Esophagus squamous epithelium (tissue), 5 donors: ENCODE results near the gene GAL. TPM values are rescaled to one million over a fixed set of nuclear protein-coding genes. Genes with fewer than 3 reads are reported as not detected.

Experiments
- DNase-seq: peaks from one replicate; lab custom pipeline; 2025; lab: John Stamatoyannopoulos, UW
- H3K27ac ChIP-seq, 4 donors: fragments of 200-600 bp; sonication (generic); one replicate each; pipeline ENCODE4 v1.5.1; 2016 to 2019; ENCODE audit warnings: mild to moderate bottlenecking in 1 of 4
- H3K27me3 ChIP-seq, 4 donors: fragments of 200-600 bp; sonication (generic); 1 replicate in 3 of 4; 2 replicates in 1 of 4; pipeline versions ENCODE4 v1.5.1 to v1.6.0; 2017 to 2021; ENCODE audit warnings: antibody characterized with exemption in 1 of 4
- H3K36me3 ChIP-seq, 3 donors: fragments of 200-600 bp; sonication (generic); one replicate each; pipeline ENCODE4 v1.5.1; 2016 to 2019
- H3K4me1 ChIP-seq, 3 donors: fragments of 200-600 bp; sonication (generic); one replicate each; pipeline ENCODE4 v1.5.1; 2017 to 2019
- H3K4me3 ChIP-seq, 4 donors: fragments of 200-600 bp; sonication (generic); 1 replicate in 3 of 4; 2 replicates in 1 of 4; pipeline ENCODE4 v1.5.1; 2016 to 2019; ENCODE audit warnings: mild to moderate bottlenecking in 2 of 4, moderate library complexity in 1 of 4
- H3K9me3 ChIP-seq, 3 donors: fragments of 200-600 bp; sonication (generic); one replicate each; pipeline ENCODE4 v1.5.1; 2016 to 2019
- POLR2A ChIP-seq, 4 donors: fragments of 450-650 bp; IDR thresholded peaks; one replicate each; pipeline ENCODE4 v1.6.1; 2017; ENCODE audit warnings: antibody characterized with exemption in 4 of 4, mild to moderate bottlenecking in 4 of 4, moderate library complexity in 3 of 4
- WGBS, 2 donors: methylation state at CpG; one replicate each; pipeline ENCODE4 v1.1.5; 2018; 5-methylcytosine and 5-hydroxymethylcytosine counted together
- intact Hi-C: fragments of 100-400 bp; cut with DNase I; formaldehyde crosslinking; loops from one replicate; pipeline ENCODE4 v1.15.0; 2022
- total RNA-seq, 4 donors: library from RNA; depleted of rRNA; stranded (reverse); fragments of >200 nt; gene quantifications; one replicate each; pipeline ENCODE4 v1.1.0, GENCODE V29; 2016
- TF ChIP-seq, protein P1 (sequence below), 6 experiments: fragments of 450-650 bp in 4 of 6; fragments of 200-600 bp in 2 of 6; sonication (generic) in 2 of 6; IDR thresholded peaks; one replicate each; pipeline ENCODE4 v1.5.1; 2016 to 2019; ENCODE audit warnings: antibody characterized with exemption in 6 of 6, mild to moderate bottlenecking in 4 of 6, moderate library complexity in 4 of 6
- donor health status: DM: yes; HTN: yes; CAD: no.

Gene GAL
- total RNA-seq, 4 donors from 2014 or later, result 2.2 TPM; not detected in 3

DNA sequence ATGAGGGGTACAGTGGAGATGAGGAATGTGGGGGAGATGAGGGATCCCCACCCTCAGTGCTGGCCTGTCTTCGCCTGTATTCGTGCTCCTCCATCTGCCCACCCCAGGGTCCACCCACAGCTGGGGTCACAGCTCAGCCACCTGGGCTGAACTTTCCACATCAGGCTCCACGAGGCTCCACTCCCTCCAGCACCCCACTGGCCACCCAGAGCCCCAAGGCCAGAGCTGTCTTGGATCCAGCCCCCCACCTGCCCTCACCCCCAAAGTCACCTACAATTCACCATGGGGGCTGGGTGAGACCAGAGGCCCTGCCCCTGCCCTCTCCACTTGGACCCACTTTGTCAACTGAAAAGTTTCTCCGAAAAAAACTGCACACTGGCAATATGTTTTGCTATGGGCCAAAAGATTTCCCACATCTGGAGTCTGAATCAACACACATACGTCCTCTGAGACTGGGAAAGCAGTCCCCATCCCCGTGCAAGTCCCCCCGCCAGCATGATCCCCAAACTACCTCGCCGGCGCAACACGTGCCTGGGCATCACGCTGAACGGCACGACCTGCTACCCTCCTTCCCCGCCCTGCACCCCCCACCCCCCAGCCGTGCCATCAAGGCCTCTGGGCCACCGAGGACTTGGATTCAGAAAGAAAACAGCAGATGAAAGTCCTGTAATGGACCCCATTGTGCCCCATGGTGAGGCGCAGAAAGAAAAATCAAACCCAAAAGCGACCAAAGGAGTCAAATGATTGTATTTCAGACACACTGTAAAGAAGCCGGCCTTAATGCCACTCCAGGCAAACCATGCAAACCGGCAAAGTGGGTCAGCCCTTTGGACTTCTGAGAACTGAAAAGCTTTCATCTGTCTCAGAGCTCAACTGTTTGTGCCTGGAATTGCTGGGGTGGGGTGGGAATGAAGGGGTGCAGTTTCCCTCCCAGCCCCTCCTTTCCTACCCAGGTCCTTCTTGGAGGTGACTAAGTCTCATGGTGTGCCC is 16.5 kb upstream of the GAL start:
- Histone ChIP-seq H3K36me3 (no peaks in the 10 kb centered on the region), H3K9me3 (no peaks in the 10 kb centered on the region), H3K4me3 (no peak overlapping the region), H3K27ac (no peak overlapping the region), H3K4me1 (no peaks in the 10 kb centered on the region), H3K27me3 (peaks cover 0 to 41% (median 0%) of the 10 kb centered on the region in 4 donors)
- intact Hi-C loops, result no loop called here
- 55 to 57% methylated on average over 11 to 13 of the region's 21 CpGs for WGBS, 2 donors
- TF ChIP-seq POLR2A (IDR thresholded peaks at IDR 0.05), result no peak
- TF ChIP-seq, protein P1, sequence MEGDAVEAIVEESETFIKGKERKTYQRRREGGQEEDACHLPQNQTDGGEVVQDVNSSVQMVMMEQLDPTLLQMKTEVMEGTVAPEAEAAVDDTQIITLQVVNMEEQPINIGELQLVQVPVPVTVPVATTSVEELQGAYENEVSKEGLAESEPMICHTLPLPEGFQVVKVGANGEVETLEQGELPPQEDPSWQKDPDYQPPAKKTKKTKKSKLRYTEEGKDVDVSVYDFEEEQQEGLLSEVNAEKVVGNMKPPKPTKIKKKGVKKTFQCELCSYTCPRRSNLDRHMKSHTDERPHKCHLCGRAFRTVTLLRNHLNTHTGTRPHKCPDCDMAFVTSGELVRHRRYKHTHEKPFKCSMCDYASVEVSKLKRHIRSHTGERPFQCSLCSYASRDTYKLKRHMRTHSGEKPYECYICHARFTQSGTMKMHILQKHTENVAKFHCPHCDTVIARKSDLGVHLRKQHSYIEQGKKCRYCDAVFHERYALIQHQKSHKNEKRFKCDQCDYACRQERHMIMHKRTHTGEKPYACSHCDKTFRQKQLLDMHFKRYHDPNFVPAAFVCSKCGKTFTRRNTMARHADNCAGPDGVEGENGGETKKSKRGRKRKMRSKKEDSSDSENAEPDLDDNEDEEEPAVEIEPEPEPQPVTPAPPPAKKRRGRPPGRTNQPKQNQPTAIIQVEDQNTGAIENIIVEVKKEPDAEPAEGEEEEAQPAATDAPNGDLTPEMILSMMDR (IDR thresholded peaks at IDR 0.05), result no peak
- DNase-seq, result no peak

- no peaks in the 10 kb centered on the region for H3K4me1 ChIP-seq
- H3K27me3 ChIP-seq, result peaks cover 0 to 42% (median 0%) of the 10 kb centered on the region in 4 donors
- no peak overlapping the region for H3K27ac ChIP-seq
- intact Hi-C loops, result no loop called here
- H3K4me3 ChIP-seq, result no peak overlapping the region
- H3K36me3 ChIP-seq, result no peaks in the 10 kb centered on the region
- DNase-seq, result no peak
- 20 to 84% methylated on average over 1 to 8 of the region's 27 CpGs for WGBS, 2 donors
- H3K9me3 ChIP-seq, result peaks cover 0 to 9% (median 6%) of the 10 kb centered on the region in 3 donors
- TF ChIP-seq, protein P1 (IDR thresholded peaks at IDR 0.05), result no peak
- TF ChIP-seq POLR2A (IDR thresholded peaks at IDR 0.05), result no peak
Measured at GRCh38 chr11:68669301-68670090, 14.8 kb upstream of the GAL start.

DNA sequence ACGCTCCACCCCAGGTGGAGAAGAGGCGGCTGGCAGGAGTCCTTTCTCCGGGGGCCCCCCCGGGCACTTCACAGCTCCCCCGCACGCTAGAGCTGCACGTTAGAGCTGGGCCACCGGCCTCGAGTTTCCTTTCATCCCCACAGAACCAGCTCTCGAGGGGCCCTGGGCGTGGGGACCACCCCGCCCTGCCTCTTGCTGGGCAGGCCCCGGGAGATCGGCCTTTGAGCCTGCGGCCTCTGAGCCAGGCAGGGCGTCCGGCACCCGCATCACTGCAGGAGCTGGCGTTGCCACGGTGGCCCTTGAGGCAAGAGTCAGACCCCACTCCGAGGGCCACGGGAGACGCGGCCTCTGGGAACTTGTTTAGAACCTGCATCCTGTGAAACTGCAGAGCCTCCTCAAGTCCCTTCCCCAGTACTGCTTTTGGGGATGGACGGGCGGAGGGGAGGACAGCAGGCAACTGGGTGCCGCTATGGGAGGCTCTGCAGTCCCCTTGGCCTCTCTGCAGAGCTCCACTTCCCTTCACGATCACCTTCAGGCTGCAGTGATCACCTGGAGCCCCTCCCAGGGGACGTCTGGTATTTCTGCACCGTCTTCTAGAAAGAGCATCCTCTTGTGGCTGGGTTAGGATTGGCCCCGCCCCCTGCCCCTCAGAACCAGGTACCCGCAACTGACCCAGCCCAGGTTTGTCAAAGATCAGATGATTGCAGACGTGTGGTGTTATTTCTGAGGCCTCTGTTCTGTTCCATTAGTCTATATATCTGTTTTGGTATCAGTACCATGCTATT is 13.9 kb upstream of the GAL start:
- TF ChIP-seq, protein P1 (IDR thresholded peaks at IDR 0.05), result no peak
- no peak for TF ChIP-seq POLR2A (IDR thresholded peaks at IDR 0.05)
- H3K36me3 ChIP-seq, result no peaks in the 10 kb centered on the region
- WGBS, 2 donors, result 67 to 91% methylated on average over 6 to 9 of the region's 33 CpGs
- H3K4me3 ChIP-seq, result no peak overlapping the region
- no peak overlapping the region for H3K27ac ChIP-seq
- DNase-seq, result no peak
- intact Hi-C loops, result no loop called here
- H3K4me1 ChIP-seq, result no peaks in the 10 kb centered on the region
- peaks cover 0 to 9% (median 6%) of the 10 kb centered on the region in 3 donors for H3K9me3 ChIP-seq
- H3K27me3 ChIP-seq, result peaks cover 0 to 41% (median 0%) of the 10 kb centered on the region in 4 donors

GRCh38 chr11:68673306-68673945 is 10.9 kb upstream of the GAL start:
- TF ChIP-seq POLR2A (IDR thresholded peaks at IDR 0.05), result no peak
- TF ChIP-seq, protein P1 (IDR thresholded peaks at IDR 0.05), result no peak
- H3K27me3 ChIP-seq, result peaks cover 0 to 42% (median 0%) of the 10 kb centered on the region in 4 donors
- H3K36me3 ChIP-seq, result no peaks in the 10 kb centered on the region
- H3K27ac ChIP-seq, result no peak overlapping the region
- intact Hi-C loops, result no loop called here
- 72 to 91% methylated on average over 6 of the region's 6 CpGs for WGBS, 2 donors
- no peak overlapping the region for H3K4me3 ChIP-seq
- peaks cover 0 to 8% (median 0%) of the 10 kb centered on the region in 3 donors for H3K4me1 ChIP-seq
- no peak for DNase-seq
- H3K9me3 ChIP-seq, result peaks cover 0 to 9% (median 6%) of the 10 kb centered on the region in 3 donors
